K562 (cell line): ENCODE results near the gene DHRS3. TPM values are rescaled to one million over a fixed set of nuclear protein-coding genes. Genes with fewer than 3 reads are reported as not detected.

ENCODE experiments used
- ATAC-seq: fragments of 200-7000 bp; cut with Tn5 transposase; 3 replicates; pipeline ENCODE4 v1.9.1; 2020; ENCODE audit warnings: moderate library complexity
- BruUV-seq: library from RNA; stranded (reverse); fragments of 400-500 nt; replicated peaks from 2 replicates; lab custom pipeline; 2021; lab: Mats Ljungman, UMichigan
- CTCF ChIA-PET: fragments of 300-600 bp; formaldehyde crosslinking; extraction: SDS; loops from one replicate; lab custom pipeline; 2021; ENCODE audit warnings: low intra/inter-chr PET ratio; lab: Yijun Ruan, JAX
- POLR2A ChIA-PET: fragments of 300-600, 350-650 bp; sonication (Branson Sonifier 250); formaldehyde crosslinking; extraction: SDS; loops from one replicate; lab custom pipeline; 2021; ENCODE audit warnings: antibody characterized with exemption, inconsistent platforms; lab: Yijun Ruan, JAX
- DNase-seq, 4 experiments: peaks; one replicate each; pipeline versions ENCODE4 v3.0.0 to v3.0.0-alpha.2; 2011 to 2018; ENCODE audit warnings: low spot score in 3 of 4, mixed read lengths in 3 of 4; ENCODE audit errors: extremely low read depth in 1 of 4
- FAIRE-seq: peaks from 2 replicates; lab custom pipeline; 2011; peaks lifted over from hg19 to GRCh38; lab: Jason Lieb, UNC
- H2AFZ ChIP-seq: 2 replicates; pipeline ENCODE4 v1.6.0; 2011; ENCODE audit warnings: low read depth, low read length, control low read depth, inconsistent platforms
- H3K27ac ChIP-seq: fragments of 200-600 bp; 3 replicates; pipeline ENCODE4 v1.8.0; 2011; ENCODE audit warnings: low read depth, mild to moderate bottlenecking, control low read depth, inconsistent platforms, low read length, moderate library complexity, mixed read lengths; ENCODE audit errors: extremely low read depth
- H3K27me3 ChIP-seq, 2 experiments: fragments of 300-600 bp in 1 of 2; 2 replicates in 1 of 2; 3 replicates in 1 of 2; pipeline versions ENCODE4 v1.6.0 to v1.8.0; 2011; ENCODE audit warnings: inconsistent platforms in 2 of 2, low read length in 2 of 2, mild to moderate bottlenecking in 1 of 2, mixed read lengths in 1 of 2, moderate library complexity in 1 of 2; ENCODE audit not compliant: control insufficient read depth in 2 of 2, insufficient read depth in 2 of 2
- H3K36me3 ChIP-seq: fragments of 300-600 bp; 3 replicates; pipeline ENCODE4 v1.8.0; 2011; ENCODE audit warnings: mild to moderate bottlenecking, low read length, inconsistent platforms; ENCODE audit not compliant: control insufficient read depth, insufficient read depth
- H3K4me1 ChIP-seq, 2 experiments: fragments of 200-600 bp in 1 of 2; replicated peaks in 1 of 2; 2 replicates in 1 of 2; 3 replicates in 1 of 2; pipeline versions ENCODE4 v1.5.1 to v1.8.0; 2011; ENCODE audit warnings: inconsistent platforms in 2 of 2, low read length in 2 of 2, mild to moderate bottlenecking in 1 of 2, mixed read lengths in 1 of 2, moderate library complexity in 1 of 2; ENCODE audit not compliant: control insufficient read depth in 2 of 2, insufficient read depth in 2 of 2
- H3K4me2 ChIP-seq: 2 replicates; pipeline ENCODE4 v1.6.1; 2011; ENCODE audit warnings: low read length, control low read depth, inconsistent platforms, mixed read lengths; ENCODE audit not compliant: insufficient read depth
- H3K4me3 ChIP-seq: fragments of 200-600 bp; sonication (generic), shearing (Covaris generic); 2 replicates; pipeline ENCODE4 v1.5.1; 2016; ENCODE audit warnings: control low read depth, inconsistent platforms
- H3K79me2 ChIP-seq: fragments of 200-600 bp; 3 replicates; pipeline ENCODE4 v1.8.0; 2011; ENCODE audit warnings: low read length, inconsistent platforms; ENCODE audit not compliant: control insufficient read depth, insufficient read depth
- H3K9ac ChIP-seq, 2 experiments: 2 replicates each; pipeline versions ENCODE4 v1.6.0 to v1.6.1; 2011; ENCODE audit warnings: low read depth in 2 of 2, low read length in 2 of 2, control low read depth in 1 of 2, inconsistent platforms in 1 of 2, mild to moderate bottlenecking in 1 of 2, mixed read lengths in 1 of 2; ENCODE audit not compliant: insufficient read depth in 1 of 2
- H3K9me1 ChIP-seq: one replicate; pipeline ENCODE4 v1.6.0; 2011; ENCODE audit warnings: inconsistent platforms, mild to moderate bottlenecking, low read length, moderate library complexity; ENCODE audit not compliant: control insufficient read depth, insufficient read depth
- H3K9me3 ChIP-seq: replicated peaks from 2 replicates; pipeline ENCODE4 v1.5.1; 2011; ENCODE audit warnings: low read depth, low read length, inconsistent platforms; ENCODE audit not compliant: control insufficient read depth, insufficient read depth
- H4K20me1 ChIP-seq: replicated peaks from 2 replicates; pipeline ENCODE4 v1.6.1; 2011; ENCODE audit warnings: low read length, inconsistent platforms, mixed read lengths; ENCODE audit not compliant: control insufficient read depth, insufficient read depth
- GTF2E2 ChIP-seq: fragments of 200-800 bp; sonication (Bioruptor generic); IDR thresholded peaks from 2 replicates; pipeline ENCODE4 v1.6.1; 2016; ENCODE audit warnings: missing genetic modification characterization, missing compliant biosample characterization
- PRDM10 ChIP-seq: fragments of 450-650 bp; IDR thresholded peaks from 2 replicates; pipeline ENCODE4 v1.6.1; 2018; ENCODE audit not compliant: partially characterized antibody
- STAG1 ChIP-seq: sonication (generic); formaldehyde crosslinking; IDR thresholded peaks from 2 replicates; pipeline ENCODE4 v1.5.0; 2020; ENCODE audit warnings: missing genetic modification reagents, borderline replicate concordance
- ZNF12 ChIP-seq: sonication (generic); formaldehyde crosslinking; IDR thresholded peaks from 2 replicates; pipeline ENCODE4 v1.4.0; 2020; ENCODE audit warnings: mild to moderate bottlenecking, missing genetic modification reagents
- ZNF511 ChIP-seq: sonication (generic); formaldehyde crosslinking; IDR thresholded peaks from 2 replicates; pipeline ENCODE4 v1.8.0; 2022; ENCODE audit warnings: mild to moderate bottlenecking, missing genetic modification reagents
- WGBS: fragments of 100-300 bp; shearing (Covaris generic); methylation state at CpG from one replicate; pipeline ENCODE4 v1.1.6; 2016; ENCODE audit warnings: low coverage, mixed read lengths; ENCODE audit not compliant: insufficient coverage; ENCODE audit errors: missing lambda C conversion rate; 5-methylcytosine and 5-hydroxymethylcytosine counted together
- in situ Hi-C: fragments of 300-500 bp; cut with MboI; formaldehyde crosslinking; loops from 4 replicates; pipeline ENCODE4 v1.15.0; 2018; ENCODE audit warnings: inconsistent platforms, mixed read lengths
- intact Hi-C: fragments of 100-400 bp; cut with micrococcal nuclease; formaldehyde crosslinking; loops from 2 replicates; pipeline ENCODE4 v1.14.2; 2022
- polyA plus RNA-seq, 8 experiments: library from polyadenylated mRNA; depleted of rRNA in 4 of 8; stranded (reverse) in 5 of 8; unstranded in 3 of 8; fragments of >200 nt; fragmentation: Nextera tagmentation in 2 of 8; fragmentation: Illumina TruSeq in 1 of 8; extraction: Ambion mirVana in 2 of 8; extraction: Trizol in 1 of 8; gene quantifications; 2 replicates each; pipeline versions ENCODE4 v1.2.1 to v1.2.3, GENCODE V29; 2011 to 2014; ENCODE audit warnings: inconsistent platforms in 1 of 8, missing spikeins in 1 of 8
- total RNA-seq, 7 experiments: library from RNA; depleted of rRNA in 6 of 7; stranded (reverse); fragments of >200 nt in 6 of 7; fragmentation: Illumina TruSeq in 2 of 7; extraction: Trizol in 2 of 7; gene quantifications; 2 replicates each; pipeline versions ENCODE4 v1.2.1 to v1.2.3, GENCODE V29; 2011 to 2021; ENCODE audit warnings: low replicate concordance in 1 of 7

The DHRS3 gene
- total and polyA plus RNA-seq, 9 of the 15 experiments (the other 6 are each of a cell fraction or from before 2014, with no cell fraction given) = 21.0 to 116 (median 58.7) TPM

- ChIA-PET POLR2A (no interaction called here), CTCF (interaction anchor here (1.5 kb wide), 1 partner anchor 19 kb away, joined by 6 read pairs; no protein-coding TSS in a partner anchor)
- no peaks in the 10 kb centered on the region for H3K9me3 ChIP-seq
- H3K79me2 ChIP-seq = peaks cover 88% of the 10 kb centered on the region
- peaks cover 35% of the 10 kb centered on the region for H4K20me1 ChIP-seq
- peaks cover 73% of the 10 kb centered on the region for H3K36me3 ChIP-seq
- H3K4me1 ChIP-seq = peaks cover 41 to 58% of the 10 kb centered on the region in 2 experiments
- no peaks in the 10 kb centered on the region for H3K27me3 ChIP-seq
- no TSS peak for BruUV-seq
- H2AFZ ChIP-seq = no peak overlapping the region
- WGBS = 80% methylated on average over 7 of the region's 7 CpGs
- no peak overlapping the region for H3K9ac ChIP-seq
- H3K9me1 ChIP-seq = peaks cover 18% of the 10 kb centered on the region
- ATAC-seq = no peak
- TF ChIP-seq PRDM10 (peak; percentile 44), ZNF511 (CRISPR knock-in tag) (no peak), ZNF12 (CRISPR knock-in tag) (no peak), STAG1 (CRISPR knock-in tag) (peak; percentile 13; the same call in 1 of the 2 replicates), GTF2E2 (tag) (no peak)
- TF ChIP-seq, all 486 proteins: peak for 2
- intact Hi-C loops (loop anchor here (5.0 kb wide), 2 partner anchors 73 to 193 kb away; no protein-coding TSS in a partner anchor), in situ Hi-C loops (loop anchor here (25.0 kb wide), 1 partner anchor 288 kb away; no protein-coding TSS in a partner anchor)
- FAIRE-seq (no peak), DNase-seq (no peak)
- H3K4me2 ChIP-seq = no peak overlapping the region
- no peak overlapping the region for H3K4me3 ChIP-seq
- no peak overlapping the region for H3K27ac ChIP-seq
Observed at GRCh38 chr1:12600335-12600734, 17.7 kb downstream of the DHRS3 start.
